GM18861 (cell line): ENCODE measurements around the gene AKR7A3.
"Not testable (repeated sequence)": the region's sequence is repeated elsewhere in the genome, so short reads cannot be mapped to it uniquely, and the experiment has no call there.

ENCODE experiments used
- ATAC-seq: cut with Tn5 transposase; IDR thresholded peaks from one replicate; pipeline ENCODE4 v1.9.1; 2021; ENCODE audit not compliant: unreplicated experiment

The AKR7A3 gene

DNA sequence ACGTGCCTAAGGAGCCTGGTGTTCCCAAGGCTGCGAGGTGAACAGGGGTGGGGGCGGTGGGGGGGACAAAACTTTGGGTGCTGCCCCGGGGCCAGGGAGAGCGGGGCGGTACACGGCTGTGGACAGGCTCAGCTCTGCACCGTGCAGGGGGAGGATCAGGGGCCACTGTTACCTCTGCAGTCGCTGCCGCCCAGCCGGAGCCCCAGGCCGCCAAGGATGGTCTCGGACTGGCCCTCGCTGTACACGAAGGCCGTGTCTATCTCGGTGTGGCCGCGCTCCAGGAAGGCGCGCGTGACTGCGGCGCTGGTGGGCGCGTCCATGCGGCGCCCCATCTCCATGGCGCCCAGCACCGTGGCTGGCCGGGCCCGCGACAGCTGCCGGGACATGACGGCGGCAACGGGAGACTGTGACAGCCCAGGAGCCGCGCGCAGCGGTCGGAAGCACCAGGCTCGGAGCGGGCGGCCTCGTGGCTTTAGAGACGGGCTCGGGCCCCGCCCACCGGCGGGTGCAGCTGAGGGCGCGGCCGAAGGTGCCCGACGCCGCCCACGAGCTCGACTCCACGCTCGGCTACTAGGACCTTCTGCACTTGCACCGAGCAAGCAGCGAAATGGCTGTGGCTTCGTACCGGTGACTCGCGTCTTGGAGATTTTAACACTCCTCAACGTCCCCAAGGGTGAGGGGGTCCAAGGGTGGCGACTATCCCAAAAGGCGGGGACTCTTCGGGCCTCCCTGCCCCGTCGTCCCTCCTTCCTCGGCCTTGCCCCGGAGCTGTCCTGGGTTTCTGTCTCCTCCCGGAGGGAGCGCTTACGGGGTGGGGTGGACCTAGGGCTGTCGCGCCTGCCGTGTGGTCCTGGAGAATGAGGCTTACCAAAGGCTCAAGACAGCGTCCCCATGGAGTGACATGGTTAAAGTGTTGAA is at the start of gene AKR7A3:
Gene AKR7A3, minus strand, starts transcription at position 447 of the 918 bp plus-strand sequence. Its CDS starts 61 bp downstream, at position 386.
- not testable (repeated sequence) for ATAC-seq

DNA sequence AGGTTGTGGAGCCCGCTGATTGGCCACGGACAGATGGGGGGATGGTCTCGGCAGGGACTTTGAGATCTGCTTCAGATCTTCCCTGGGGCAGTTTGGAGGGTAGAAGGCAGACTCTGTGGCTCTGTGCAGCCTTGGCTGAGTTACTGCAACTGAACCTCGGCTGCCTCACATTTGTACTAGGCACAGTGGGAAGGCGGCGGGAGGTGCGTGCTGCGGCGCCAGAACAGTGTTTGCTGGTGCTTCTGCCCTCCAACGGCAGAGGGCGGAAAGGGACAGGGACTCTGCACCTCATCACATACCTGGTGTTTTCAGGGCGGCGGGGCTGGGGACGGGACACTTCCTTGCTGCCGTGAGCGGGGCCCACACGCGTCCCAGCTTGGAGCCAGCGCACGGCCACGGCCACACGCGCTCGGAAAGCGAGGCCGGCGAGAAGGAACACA is 49.8 kb upstream of the AKR7A3 start:
- no peak for ATAC-seq

DNA sequence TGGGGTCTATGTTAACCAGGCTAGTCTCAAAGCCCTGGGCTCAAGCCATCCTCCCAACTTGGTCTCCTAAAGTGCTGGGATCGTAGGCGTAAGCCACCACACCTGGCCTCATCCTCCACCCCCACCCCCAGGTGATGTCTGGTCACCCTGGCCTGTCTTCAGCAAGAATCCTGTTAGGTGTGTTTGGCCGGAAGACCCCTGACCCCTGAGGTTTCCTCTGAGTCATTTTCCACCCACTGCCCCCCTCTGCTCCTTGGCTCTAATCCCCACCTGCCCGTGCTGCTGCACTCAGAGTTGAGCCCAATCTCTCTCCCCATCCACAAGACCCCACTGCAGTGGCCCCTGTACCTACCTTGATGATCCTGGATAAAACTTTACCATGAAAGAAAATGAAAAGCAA is 48.7 kb upstream of the AKR7A3 start:
- ATAC-seq: no peak

DNA sequence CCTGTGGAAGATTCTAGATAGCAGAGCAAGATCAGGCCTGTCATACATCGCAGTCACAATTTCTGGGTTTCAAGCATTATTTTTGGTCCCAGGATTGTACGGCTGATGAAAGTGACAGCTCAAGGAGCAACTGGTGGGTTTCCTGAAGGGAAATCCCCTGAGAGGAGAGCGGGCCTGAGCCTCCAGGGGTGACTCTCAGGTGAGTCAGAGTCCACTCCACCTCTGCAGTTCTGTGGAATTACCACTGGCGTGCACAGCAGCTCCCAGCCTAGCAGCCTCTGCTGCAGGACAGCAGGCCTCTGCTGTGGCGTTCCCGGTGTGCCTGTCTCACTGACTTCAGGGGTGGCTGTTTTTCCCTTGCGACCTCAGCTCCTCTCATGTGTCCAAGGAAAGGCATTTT is 48.0 kb upstream of the AKR7A3 start:
- ATAC-seq: no peak

DNA sequence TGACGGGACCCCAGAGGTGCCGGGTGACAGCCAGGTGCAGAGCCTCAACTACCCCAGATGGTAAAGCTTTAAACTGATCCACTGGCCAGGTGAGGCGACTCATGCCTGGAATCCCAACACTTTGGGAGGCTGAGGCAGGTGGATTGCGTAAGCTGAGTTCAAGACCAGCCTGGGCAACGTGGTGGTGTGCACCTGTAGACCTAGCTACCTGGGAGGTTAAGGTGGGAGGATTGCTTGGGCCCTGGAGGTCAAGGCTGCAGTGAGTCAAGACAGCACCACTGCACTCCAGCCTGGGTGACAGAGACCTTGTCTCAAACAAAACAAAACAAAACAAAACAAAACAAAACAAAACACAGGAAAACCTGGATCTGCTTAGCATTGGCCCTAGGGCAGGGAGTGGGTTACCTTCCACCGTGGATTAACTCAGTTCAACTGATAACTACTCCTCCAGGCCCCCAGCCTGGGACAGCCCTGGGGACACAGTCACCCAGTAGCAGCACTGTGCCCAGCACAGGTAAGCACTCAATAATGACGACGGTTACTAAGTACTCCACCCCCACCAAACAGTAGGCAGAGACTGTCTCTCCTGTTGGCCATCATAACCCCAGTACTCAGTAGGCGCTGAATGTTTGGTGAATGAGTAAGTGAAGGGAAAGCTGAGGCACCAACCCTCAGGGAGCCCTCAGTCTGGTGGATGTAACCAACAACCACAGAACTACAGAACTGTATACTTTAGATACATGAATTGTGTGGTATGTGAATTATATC is 45.2 kb upstream of the AKR7A3 start:
- no peak for ATAC-seq

DNA sequence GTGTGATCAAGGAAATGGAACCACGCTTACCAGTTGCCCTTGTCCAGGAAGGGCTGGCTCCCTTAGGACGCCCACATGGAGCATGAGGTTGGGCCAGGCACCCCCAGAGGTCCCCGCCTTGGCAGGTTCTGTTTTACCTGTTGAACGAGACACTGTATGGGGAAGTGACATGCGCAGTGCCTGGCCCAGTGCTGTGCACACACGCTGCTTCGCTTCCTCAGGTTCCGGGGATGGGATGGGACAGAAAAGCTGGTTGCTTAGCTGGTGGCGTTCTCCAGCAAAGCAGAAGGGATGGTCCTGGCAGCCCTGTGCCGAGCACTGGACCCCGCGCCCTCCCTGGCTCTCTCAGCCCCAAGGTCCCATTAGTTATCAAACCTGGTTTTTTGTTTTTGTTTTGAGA is 44.3 kb upstream of the AKR7A3 start:
- ATAC-seq: no peak

DNA sequence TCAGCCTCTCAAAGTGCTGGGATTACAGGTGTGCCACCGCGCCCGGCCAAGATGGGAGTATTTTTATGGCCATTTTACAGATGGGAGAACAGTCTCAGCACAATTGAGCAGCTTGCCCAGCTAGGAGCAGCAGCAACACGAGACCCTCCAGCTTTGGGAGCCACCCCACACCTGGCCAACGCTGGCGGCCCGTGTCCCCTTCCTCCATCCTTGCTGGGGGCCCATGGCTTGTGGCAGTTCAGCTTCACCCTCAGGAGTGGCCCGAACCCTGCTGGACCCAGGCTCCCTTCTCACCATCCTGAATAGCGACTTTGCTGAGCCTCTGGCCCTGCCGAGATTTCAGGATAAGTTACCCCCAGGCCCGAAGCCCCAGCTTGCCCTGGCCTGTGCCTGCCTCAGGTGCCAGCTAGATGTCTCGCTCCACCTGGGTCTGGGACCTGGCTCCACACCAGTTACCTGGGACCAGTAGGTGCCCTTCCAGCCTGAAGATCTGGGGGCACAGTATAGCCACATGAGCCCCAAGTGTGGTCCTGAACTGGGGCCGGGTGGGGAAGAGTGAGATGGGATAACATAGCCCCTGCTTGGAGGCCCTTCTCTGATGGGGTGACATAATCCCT is 42.8 kb upstream of the AKR7A3 start:
- no peak for ATAC-seq

DNA sequence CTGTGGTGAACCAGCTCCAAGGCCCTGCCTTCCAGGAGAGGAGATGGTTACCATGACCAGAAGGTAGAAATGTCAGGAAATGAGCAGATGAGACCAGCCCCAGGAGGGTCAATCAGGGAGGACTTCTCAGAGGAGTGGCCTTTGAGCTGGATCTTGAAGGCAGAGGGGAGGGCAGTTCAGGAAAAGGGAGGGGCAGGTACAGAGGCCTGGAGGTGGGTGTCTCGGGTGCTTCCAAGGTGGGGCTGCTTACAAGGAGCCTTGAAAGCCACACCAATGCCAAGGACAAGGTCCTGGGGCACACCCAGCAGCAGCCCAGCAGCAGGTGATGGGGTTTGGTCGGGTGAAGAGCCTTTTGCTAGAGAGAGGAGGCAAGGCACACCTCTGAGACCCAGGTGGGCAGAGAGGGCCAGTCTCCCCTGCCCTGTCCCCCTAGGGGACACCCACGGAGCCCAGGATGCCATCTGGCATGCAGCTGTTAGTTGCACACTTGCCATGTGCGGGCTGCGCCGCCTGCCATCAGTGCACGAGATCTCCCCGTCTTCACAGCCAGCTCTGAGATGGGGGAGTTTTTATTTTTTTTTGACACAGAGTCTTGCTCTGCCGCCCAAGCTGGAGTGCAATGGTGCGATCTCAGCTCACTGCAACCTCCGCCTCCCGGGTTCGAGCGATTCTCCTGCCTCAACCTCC is 42.0 kb upstream of the AKR7A3 start:
- ATAC-seq: no peak

DNA sequence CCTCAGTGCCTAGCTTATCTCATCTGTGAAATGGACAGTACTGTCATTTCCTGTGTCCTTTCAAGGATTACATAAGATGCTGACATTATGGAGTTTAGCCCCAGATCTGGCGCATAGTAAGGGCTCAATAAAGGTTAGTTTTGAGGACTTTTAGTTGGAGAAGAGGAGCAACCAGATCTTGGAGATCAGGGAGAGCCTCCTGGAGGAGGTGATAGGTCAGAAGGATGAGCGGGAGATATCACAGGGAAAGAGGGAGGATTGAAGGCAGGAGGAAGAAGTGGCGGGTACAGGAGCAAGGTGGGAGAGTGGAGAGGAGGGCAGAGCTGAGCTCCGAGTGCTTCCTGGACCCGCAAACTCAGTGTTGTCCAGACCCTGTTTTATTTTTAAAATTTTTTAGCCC is 41.0 kb upstream of the AKR7A3 start:
- no peak for ATAC-seq

DNA sequence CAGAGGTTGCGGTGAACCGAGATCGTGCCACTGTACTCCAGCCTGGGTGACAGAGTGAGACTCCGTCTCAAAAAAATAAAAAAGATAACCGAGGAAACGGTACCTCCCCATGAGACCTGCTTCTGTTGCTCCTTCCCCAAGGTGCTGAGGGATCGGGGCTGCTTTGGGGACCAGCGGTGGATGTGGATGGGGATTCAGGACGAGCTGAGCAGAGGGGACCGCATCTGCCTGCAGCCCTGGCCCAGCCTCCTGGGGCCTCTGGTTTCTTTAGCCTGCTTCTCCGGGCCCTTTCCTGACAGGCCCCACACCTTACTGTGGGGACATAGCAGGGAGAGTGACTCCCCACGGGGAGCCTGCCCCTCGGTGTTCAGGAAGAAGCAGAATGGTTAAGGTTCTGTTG is 40.6 kb upstream of the AKR7A3 start:
- ATAC-seq: no peak

DNA sequence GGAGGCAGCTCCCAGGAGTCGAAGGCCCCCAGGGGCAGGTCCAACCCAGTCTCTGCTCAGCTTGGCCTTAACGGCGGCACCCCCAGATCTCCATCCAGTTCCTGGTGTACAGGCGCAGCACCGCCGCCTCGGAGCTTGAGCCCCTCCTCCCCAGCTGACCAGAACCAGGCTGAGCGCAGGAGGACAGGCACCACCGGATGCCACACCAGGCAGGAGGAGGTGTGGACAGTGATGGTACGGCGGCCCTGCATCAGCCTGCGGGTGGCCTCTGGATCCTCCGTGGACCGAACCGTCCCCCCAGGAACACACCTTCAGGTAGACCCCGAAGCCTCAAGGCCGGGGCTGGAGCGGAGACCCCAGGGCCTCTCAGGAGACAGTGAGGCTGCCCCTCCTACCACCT is 39.9 kb upstream of the AKR7A3 start:
- no peak for ATAC-seq

DNA sequence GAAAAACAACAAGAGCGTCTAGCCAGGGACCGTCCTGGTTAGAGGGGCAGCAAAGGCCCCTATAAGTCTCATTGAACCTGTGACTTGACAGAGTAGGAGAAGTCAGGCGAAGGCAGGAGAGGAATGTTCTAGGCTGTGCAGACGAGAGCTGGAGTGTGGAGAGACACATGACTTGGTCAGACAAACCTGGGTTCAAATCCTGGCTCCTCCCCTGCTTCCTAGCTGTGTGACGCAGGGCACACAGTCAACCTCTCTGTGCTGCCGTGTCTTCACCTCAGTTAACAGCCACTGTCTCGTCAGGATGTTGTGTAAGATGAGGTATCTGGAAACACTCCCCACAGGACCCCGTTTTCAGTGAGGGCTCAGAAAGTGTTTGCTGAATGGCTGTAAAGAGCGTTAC is 39.2 kb upstream of the AKR7A3 start:
- no peak for ATAC-seq

DNA sequence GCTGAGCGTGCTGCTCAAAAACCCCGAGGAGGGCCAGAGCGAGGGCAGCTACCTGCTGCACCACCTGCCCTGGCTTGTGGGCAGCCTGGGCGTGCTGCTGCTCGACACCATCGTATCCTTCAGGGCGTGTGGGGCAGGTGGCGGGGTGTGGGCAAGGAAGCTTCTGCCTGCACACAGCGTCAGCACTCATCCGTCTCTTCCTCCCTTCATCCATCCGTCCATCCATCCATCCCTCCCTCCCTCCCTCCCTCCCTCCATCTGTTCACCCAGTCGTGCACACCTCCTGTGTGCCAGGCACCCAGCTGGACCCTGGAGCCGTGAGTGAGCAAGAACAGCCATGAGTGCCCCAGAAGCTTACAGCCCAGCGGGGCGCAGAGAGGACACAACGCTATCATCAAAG is 38.7 kb upstream of the AKR7A3 start:
- no peak for ATAC-seq

DNA sequence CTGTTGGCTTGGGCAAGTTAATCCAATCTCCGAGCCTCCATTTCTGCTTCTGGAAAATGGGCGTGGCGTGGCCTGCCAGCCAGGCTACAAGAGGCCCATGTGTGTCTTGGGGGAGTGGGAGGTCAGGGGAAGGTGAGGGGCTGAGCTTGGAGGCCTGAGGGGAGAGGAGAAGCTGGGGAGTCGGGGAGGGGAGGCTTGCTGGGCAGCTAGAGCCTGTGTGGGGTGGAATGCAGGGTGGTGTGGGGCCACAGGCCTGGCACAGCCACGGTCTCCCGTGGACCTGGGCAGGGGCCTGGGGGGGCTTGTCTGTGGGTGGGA is 38.1 kb upstream of the AKR7A3 start:
- ATAC-seq: no peak

DNA sequence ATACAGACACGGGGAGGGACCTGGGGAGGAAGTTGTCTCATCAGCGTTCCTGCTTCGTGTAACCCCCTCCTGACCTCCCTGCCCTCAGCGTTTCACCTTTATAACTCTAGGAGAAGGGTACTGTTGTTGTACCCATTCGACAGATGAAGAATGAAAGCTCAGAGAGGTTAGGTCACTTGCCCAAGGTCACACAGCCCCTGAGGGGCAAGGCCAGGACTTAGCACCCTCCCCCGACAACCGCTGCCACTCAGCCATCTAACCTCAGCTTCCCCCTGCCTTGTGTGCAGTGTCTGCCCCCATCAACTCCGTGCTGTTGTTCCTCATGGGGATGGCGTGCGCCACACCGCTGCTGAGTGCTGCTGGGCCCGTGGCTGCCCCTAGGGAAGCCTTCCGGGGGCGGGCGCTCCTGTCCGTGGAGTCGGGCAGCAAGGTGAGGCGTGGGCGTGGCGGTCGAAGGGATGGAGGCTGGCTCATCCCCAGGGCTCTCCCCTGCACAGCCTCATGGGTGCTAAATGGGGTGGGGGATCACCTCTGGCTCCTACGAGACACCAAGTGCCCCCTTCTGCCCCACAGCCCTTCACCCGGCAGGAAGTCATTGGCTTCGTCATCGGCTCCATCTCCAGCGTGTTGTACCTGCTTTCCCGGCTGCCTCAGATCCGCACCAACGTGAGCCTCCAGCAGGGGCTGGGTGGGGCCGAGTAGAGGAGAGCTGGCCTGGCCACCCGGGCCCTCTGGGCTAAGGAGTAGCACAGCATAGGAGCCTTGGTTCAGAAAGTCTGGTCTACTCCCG is 37.6 kb upstream of the AKR7A3 start:
- ATAC-seq: no peak

DNA sequence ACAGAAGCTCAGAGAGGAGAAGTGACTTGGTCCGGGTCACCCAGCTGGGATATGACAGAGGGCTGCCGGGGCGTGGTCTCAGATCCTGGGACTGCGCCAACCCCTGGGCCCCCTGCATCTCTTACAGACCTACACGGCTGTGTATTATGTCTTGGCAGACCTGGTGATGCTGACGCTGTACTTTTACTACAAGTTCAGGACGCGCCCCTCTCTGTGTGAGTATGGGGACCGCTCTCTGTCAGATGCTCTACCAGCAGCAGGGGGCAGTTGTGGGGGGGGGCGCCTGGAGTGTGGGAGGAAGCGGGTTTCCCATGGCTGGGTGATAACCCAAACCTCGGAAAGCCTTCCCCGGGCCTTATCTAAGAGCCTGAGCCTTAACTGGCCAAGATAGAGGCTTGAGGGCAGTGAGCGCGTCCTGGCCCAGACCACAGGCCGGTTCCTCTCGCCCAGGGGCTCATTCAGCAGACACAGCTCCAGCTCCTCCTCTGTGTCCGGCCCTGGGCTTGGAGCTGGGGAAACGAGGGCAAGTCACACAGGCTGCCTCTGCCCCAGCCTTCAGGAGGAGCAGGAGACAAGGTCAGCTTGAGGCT is 36.9 kb upstream of the AKR7A3 start:
- no peak for ATAC-seq

DNA sequence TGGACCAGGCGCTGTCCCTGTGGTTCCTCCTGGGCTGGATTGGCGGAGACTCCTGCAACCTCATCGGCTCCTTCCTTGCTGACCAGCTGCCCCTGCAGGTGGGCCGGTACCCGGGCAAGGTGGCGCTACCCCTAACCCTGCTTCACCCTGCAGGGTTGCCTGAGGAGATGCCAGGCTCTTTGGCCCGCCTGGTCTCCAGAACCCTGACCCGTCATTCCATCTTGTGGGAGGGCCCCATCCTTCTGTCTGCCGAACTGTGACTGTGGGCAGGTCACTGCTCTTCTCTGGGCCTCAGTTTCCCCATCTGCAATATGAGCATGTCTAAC is 36.1 kb upstream of the AKR7A3 start:
- ATAC-seq: no peak

DNA sequence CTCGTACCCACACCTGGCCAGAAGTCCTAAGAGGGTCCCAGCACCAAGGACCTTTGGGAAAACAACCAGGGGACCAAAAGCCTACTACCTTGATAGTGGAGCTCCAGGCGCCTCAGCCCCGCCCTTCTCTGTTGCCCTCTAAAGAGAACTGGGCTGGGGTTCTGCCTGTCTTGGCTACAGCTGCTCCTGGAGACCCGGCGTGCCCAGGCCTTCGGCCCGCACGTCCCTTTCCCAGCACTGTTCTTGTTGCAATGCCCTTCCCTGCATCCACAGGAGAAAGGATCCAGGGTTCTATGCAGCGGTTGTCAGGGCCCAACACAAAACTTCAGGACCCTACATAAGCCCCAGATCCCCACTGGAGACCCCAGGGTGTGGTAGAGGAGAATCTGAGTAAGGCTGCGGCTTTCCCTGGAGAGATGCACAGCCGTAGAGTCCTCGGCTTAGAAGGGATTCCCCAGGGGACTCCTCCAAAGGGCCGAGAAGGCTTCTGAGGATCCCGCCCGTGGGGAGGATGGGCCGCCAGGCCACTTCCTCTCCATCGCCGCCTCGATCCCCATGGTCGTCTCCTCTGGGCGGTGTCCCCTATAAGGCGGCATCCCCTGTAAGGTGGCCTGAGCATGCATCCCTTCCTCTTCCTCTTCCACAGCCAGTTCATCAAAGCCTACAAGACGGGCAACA is 35.6 kb upstream of the AKR7A3 start:
- no peak for ATAC-seq

DNA sequence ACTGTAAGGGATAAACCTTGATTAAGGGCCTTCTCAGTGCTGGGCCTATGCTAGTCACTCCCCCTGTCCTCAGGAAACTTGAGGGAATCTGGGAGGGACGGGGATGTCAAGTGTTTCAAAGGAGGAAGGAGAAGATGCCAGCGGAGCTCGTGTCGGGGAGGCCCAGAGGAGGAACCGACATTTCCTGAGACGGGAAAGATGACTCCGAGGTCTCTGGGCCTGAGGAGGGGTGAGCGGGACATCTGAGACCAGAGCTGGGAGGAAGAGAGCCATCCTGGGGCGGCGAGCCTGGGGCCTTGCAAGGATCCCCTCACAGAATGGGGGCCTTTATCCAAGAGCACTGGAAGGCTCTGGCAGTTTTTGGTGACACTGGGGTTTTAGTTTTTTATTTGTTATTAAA is 33.9 kb upstream of the AKR7A3 start:
- no peak for ATAC-seq

DNA sequence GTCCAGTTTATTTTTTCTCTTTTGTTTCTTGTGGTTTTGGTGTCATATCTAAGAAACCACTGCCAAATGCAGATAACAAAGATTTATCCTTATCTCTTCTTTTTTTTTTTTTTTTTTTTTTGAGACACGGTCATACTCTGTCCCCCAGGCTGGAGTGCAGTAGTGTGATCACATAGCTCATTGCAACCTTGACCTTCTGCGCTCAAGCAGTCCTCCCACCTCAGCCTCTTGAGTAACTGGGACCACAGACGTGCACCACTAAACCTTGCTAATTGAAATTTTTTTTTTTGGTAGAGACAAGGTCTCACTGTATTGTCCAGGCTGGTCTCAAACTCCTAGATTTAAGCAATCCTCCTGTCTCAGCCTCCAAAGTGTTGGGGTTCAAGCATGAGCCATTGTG is 32.5 kb upstream of the AKR7A3 start:
- no peak for ATAC-seq
